Heart left ventricle (tissue), 13 donors: ENCODE measurements around the gene AHCTF1.
"Not testable (repeated sequence)": the region's sequence is repeated elsewhere in the genome, so short reads cannot be mapped to it uniquely, and the experiment has no call there.

Experiments used
- POLR2A ChIP-seq, 2 donors: fragments of 450-650 bp; IDR thresholded peaks; one replicate each; pipeline ENCODE4 v1.6.1; 2017; ENCODE audit warnings: antibody characterized with exemption in 2 of 2, mild to moderate bottlenecking in 2 of 2, moderate library complexity in 2 of 2
- TF ChIP-seq, protein P1 (sequence below), 12 donors: fragments of 200-600 bp; sonication (generic) in 4 of 12; IDR thresholded peaks; one replicate each; pipeline versions ENCODE4 v1.5.0 to v1.8.0; 2018 to 2022; ENCODE audit warnings: antibody characterized with exemption in 12 of 12, mild to moderate bottlenecking in 5 of 12
- donor health status: ischemic (EF 13 %, LVEDD 7.1; RV severe dilation, severe dysfunction).
- donor health status: DM: no; HTN: yes; CAD: no.
- donor health status: DM: no; HTN: no; CAD: no.
- donor health status: ischemic (EF 25% LVEDD 6.9; RV normal size, moderate dysfunction).
- donor health status: ischemic (EF 25% LVEDD 5.7; RV mildly dilated, moderate dysfunction).
- donor health status: ischemic (EF 35%, LVEDD 5.7; RV mildly dilated, moderate dysfunction).
- donor health status: nonischemic (EF 11% LVEDD 7.7; RV severe dilation, severe dysfunction).
- donor health status: DM: yes; HTN: yes; CAD: no.
- donor health status: PGD.
- donor health status: ischemic (EF 29% LVEDD 5.4; RV normal size, mild dysfunction).
- donor health status: nonischemic (EF 23%, LVEDD 6.1; RV moderate dilation, normal function).

DNA sequence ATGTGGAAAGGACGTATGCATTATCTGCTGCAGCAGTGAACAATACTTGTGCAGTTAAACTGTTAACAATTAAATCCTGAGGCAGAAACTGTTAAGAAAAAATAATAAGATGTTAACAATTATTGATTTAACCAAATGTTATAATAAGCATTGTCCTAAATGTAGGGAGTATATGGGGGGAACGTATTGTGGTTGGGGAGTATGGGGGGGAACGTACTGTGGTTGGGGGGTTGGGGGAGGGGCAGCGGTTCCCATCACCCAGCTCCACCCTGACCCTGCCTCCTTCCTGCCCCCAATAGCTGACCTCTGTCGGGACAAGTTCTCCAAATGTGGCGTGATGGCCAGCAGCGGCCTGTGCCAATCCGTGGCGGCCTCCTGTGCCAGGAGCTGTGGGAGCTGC, 114.0 kb downstream of the AHCTF1 start:
- TF ChIP-seq, protein P1, sequence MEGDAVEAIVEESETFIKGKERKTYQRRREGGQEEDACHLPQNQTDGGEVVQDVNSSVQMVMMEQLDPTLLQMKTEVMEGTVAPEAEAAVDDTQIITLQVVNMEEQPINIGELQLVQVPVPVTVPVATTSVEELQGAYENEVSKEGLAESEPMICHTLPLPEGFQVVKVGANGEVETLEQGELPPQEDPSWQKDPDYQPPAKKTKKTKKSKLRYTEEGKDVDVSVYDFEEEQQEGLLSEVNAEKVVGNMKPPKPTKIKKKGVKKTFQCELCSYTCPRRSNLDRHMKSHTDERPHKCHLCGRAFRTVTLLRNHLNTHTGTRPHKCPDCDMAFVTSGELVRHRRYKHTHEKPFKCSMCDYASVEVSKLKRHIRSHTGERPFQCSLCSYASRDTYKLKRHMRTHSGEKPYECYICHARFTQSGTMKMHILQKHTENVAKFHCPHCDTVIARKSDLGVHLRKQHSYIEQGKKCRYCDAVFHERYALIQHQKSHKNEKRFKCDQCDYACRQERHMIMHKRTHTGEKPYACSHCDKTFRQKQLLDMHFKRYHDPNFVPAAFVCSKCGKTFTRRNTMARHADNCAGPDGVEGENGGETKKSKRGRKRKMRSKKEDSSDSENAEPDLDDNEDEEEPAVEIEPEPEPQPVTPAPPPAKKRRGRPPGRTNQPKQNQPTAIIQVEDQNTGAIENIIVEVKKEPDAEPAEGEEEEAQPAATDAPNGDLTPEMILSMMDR (IDR thresholded peaks at IDR 0.05) = not testable (repeated sequence)
- not testable (repeated sequence) for TF ChIP-seq POLR2A (IDR thresholded peaks at IDR 0.05)
